ENCODE data around the gene C10orf71.
A peak's percentile ranks its signal among the peaks of the same experiment; 100 is the strongest.

Gene C10orf71

GRCh38 chr10:49296836-49297235, 2.1 kb upstream of the C10orf71 start:
- no peak for DNase-seq

- DNase-seq = no peak
These were observed 926 bp upstream of the C10orf71 start for GRCh38 chr10:49297818-49298670.

GRCh38 chr10:49298671-49298982, 343 bp upstream of the C10orf71 start:
- DNase-seq = no peak

- no peak for DNase-seq
These were observed 808 bp downstream of the C10orf71 start for GRCh38 chr10:49299816-49300139.

- no peak for DNase-seq
These were observed 1.4 kb downstream of the C10orf71 start for GRCh38 chr10:49300140-49300974.

GRCh38 chr10:49301302-49301701, 2.3 kb downstream of the C10orf71 start:
- no peak for DNase-seq

- no peak for DNase-seq
These were observed 3.1 kb downstream of the C10orf71 start for GRCh38 chr10:49302088-49302487.

- DNase-seq = no peak
These were observed 4.7 kb downstream of the C10orf71 start for GRCh38 chr10:49303711-49304110.

GRCh38 chr10:49304137-49304536, 5.2 kb downstream of the C10orf71 start:
- DNase-seq = no peak

GRCh38 chr10:49307921-49308320, 9.0 kb downstream of the C10orf71 start:
- DNase-seq = no peak

GRCh38 chr10:49308881-49309280, 9.9 kb downstream of the C10orf71 start:
- DNase-seq = no peak

- DNase-seq = peak; percentile 3
These were observed 10.9 kb downstream of the C10orf71 start for GRCh38 chr10:49309691-49310411.

- no peak for DNase-seq
These were observed 11.5 kb downstream of the C10orf71 start for GRCh38 chr10:49310460-49310859.

- no peak for DNase-seq
These were observed 12.1 kb downstream of the C10orf71 start for GRCh38 chr10:49310901-49311554.

- DNase-seq = no peak
These were observed 12.7 kb downstream of the C10orf71 start for GRCh38 chr10:49311555-49312236.

- no peak for DNase-seq
These were observed 13.4 kb downstream of the C10orf71 start for GRCh38 chr10:49312246-49312869.

- no peak for DNase-seq
These were observed 14.6 kb downstream of the C10orf71 start for GRCh38 chr10:49313501-49314070.

- DNase-seq = no peak
These were observed 15.8 kb downstream of the C10orf71 start for GRCh38 chr10:49314806-49315205.

GRCh38 chr10:49318028-49318427, 19.1 kb downstream of the C10orf71 start:
- no peak for DNase-seq

GRCh38 chr10:49318755-49319154, 19.8 kb downstream of the C10orf71 start:
- no peak for DNase-seq

- no peak for DNase-seq
These were observed 20.2 kb downstream of the C10orf71 start for GRCh38 chr10:49319206-49319605.

GRCh38 chr10:49320191-49320590, 21.2 kb downstream of the C10orf71 start:
- DNase-seq = no peak

All from activated effector memory CD4-positive, alpha-beta T cell treated with Interleukin-2 at 50 U/mL for 16 hours (primary cell).